Epithelial cell of alveolus of lung (primary cell): ENCODE results near the gene KLK6. TPM values are rescaled to one million over a fixed set of nuclear protein-coding genes. Genes with fewer than 3 reads are reported as not detected.

ENCODE experiments used
- total RNA-seq: library from RNA; depleted of rRNA; stranded (reverse); fragments of >200 nt; gene quantifications from 2 replicates; pipeline ENCODE4 v1.2.1, GENCODE V29; 2015

The KLK6 gene
- total RNA-seq = not detected in 2 replicates

GRCh38 chr19:50969413-50969760 lies at the start of gene KLK6:
Gene KLK6, minus strand, starts transcription at chr19:50969591. Its CDS starts 1,487 bp downstream, at chr19:50968104.

GRCh38 chr19:51001515-51001914 lies 32.1 kb upstream of the KLK6 start, which contains the start of gene KLK8:
Gene KLK8, minus strand, starts transcription at chr19:51001604. Its CDS starts 437 bp downstream, at chr19:51001167.

DNA sequence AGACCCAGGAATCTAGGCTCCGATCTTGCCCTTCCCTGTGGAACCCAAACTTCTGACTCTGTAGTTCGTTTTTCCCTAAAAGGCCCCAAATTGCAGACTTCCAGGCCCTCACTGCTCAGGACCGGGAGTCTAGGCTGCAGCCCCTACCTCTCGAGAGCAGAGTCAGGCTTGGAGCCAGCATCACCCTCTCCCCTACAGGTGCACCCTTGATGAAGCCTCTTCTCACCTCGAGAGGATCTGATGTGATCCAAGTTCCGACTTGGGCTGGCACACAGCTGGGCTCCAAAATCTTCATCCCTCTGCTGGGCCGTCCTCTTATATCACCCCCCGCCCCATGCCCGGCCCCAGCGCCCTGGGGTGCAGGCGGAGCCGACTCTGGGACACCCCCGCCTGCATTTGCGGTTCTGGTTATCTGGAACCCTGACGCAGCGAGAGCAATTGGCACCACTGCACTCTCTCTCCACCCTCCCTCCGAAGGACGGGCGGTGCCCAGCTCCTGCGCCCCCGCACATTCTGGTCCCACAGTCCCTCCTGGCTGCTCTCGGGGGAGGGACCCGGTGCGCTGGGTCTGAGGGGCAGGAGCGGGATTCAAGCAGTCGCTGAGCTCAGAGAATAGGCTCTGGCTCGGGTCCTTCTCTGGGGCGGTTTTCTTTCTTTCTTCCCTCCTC lies 14.4 kb upstream of the KLK6 start, which contains the start of gene KLK7:
KLK7 (minus strand) TSS at position 293 of the 668 bp plus-strand sequence. CDS start 1,518 bp downstream, outside the sequence.

GRCh38 chr19:50952910-50953309 lies 16.5 kb downstream of the KLK6 start, which contains the start of gene KLK5:
Gene KLK5, minus strand, starts transcription at chr19:50953038. Its CDS starts 381 bp downstream, at chr19:50952657.

DNA sequence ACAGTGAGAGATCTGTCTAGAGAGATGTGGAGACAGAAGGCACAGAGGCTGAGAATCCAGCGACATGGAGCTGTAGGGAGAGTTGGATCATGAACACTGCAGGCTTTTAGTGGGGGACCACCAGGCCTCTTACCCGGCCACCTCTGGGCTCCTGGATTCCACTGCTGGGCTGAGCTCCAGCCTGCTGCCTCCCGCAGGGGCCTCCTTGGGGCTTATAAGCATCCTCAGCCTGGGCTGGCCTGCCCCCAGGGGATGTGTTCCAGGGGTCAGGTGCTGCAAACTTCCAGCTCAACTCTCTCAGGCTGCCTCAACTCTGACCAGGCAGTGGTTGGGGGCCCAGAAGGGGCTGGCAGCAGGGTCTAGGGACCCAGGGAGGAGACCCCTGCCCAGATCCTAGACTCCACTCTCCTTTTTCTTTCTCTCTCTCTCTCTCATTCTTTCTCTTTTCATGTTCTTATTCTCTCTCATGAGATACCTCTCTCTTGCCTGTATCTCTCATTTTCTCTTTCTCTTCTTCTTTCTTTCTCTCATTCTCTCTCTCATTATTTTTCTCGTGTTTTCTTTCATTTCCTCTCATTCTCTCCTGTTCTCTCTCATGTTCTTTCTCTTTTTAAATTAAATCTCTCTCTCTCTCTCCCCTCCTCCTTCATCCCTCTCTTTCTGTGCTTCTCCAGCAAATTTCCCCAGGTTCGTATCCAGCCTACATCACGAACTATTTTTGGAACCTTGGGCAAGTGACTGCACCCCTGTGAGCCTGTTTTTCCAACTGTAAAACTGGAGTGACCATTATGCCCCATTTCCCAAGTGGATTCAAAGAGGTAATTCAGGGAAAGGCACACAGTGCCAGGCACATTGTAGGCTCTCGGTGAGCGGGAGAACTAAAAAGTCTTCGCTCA lies 57.9 kb downstream of the KLK6 start, which contains the start of gene KLK4:
KLK4 (minus strand) TSS at position 190 of the 896 bp plus-strand sequence. CDS start 657 bp downstream, outside the sequence.

Other genes starting within 250 kb of the KLK6 start
- 6.7 and 7.8 TPM in 2 replicates for gene SHANK1, start 249.8 kb downstream of the KLK6 start, total RNA-seq
- 124 and 227 TPM in 2 replicates for gene CLEC11A, start 246.2 kb downstream of the KLK6 start, total RNA-seq
- not detected in 2 replicates for gene GPR32, start 199.1 kb downstream of the KLK6 start, total RNA-seq
- not detected in 2 replicates for gene ACP4, start 179.2 kb downstream of the KLK6 start, total RNA-seq
- not detected in 2 replicates for gene KLK1, start 145.8 kb downstream of the KLK6 start, total RNA-seq
- gene KLK15, start 136.0 kb downstream of the KLK6 start, total RNA-seq = not detected in 2 replicates
- not detected in 2 replicates for gene KLK3, start 114.7 kb downstream of the KLK6 start, total RNA-seq
- gene KLK2, start 96.2 kb downstream of the KLK6 start, total RNA-seq = not detected in 2 replicates
- not detected in 2 replicates for gene KLK4, start 58.2 kb downstream of the KLK6 start, total RNA-seq
- gene KLK5, start 16.6 kb downstream of the KLK6 start, total RNA-seq = not detected in 2 replicates
- not detected in 2 replicates for gene KLK7, start 14.3 kb upstream of the KLK6 start, total RNA-seq
- gene KLK8, start 32.0 kb upstream of the KLK6 start, total RNA-seq = not detected in 2 replicates
- not detected in 2 replicates for gene KLK10, start 50.1 kb upstream of the KLK6 start, total RNA-seq
- gene KLK11, start 57.0 kb upstream of the KLK6 start, total RNA-seq = not detected in 2 replicates
- gene KLK12, start 65.4 kb upstream of the KLK6 start, total RNA-seq = not detected in 2 replicates
- gene KLK13, start 95.5 kb upstream of the KLK6 start, total RNA-seq = not detected in 2 replicates
- not detected in 2 replicates for gene KLK14, start 113.3 kb upstream of the KLK6 start, total RNA-seq
- gene CTU1, start 138.8 kb upstream of the KLK6 start, total RNA-seq = 11.0 and 19.1 TPM in 2 replicates
- not detected in 2 replicates for gene SIGLEC9, start 155.3 kb upstream of the KLK6 start, total RNA-seq
- not detected in 2 replicates for gene SIGLEC7, start 172.7 kb upstream of the KLK6 start, total RNA-seq